OCI-LY7 (cell line): ENCODE data around the gene B4GALT4. TPM values are rescaled to one million over a fixed set of nuclear protein-coding genes. Genes with fewer than 3 reads are reported as not detected.

Source experiments
- BruUV-seq: library from RNA; stranded (reverse); fragments of 400-500 nt; replicated peaks from 2 replicates; lab custom pipeline; 2021; lab: Mats Ljungman, UMichigan
- CTCF ChIA-PET: fragments of 300-600 bp; sonication (Branson Sonifier 250); formaldehyde crosslinking; loops from one replicate; lab custom pipeline; 2022; ENCODE audit warnings: antibody characterized with exemption; ENCODE audit not compliant: unreplicated experiment; lab: Charles Lee
- POLR2A ChIA-PET: fragments of 300-600 bp; sonication (Branson Sonifier 250); formaldehyde crosslinking; loops from one replicate; lab custom pipeline; 2022; ENCODE audit warnings: antibody characterized with exemption; lab: Charles Lee
- DNase-seq: peaks from one replicate; pipeline ENCODE4 v3.0.0-alpha.2; 2015; ENCODE audit warnings: low spot score
- H2AFZ ChIP-seq: fragments of 200-600 bp; sonication (generic), shearing (Covaris generic); 2 replicates; pipeline ENCODE4 v1.6.1; 2014; ENCODE audit warnings: mild to moderate bottlenecking, antibody characterized with exemption, low read length, moderate library complexity
- H3K27ac ChIP-seq: fragments of 200-600 bp; sonication (generic); 2 replicates; pipeline ENCODE4 v1.5.1; 2014; ENCODE audit warnings: mixed run types, low read depth, mild to moderate bottlenecking, moderate library complexity, low read length, inconsistent platforms; ENCODE audit not compliant: poor library complexity, severe bottlenecking
- H3K36me3 ChIP-seq: fragments of 200-600 bp; sonication (generic); 2 replicates; pipeline ENCODE4 v1.6.1; 2014; ENCODE audit warnings: mild to moderate bottlenecking, antibody characterized with exemption, low read length, moderate library complexity, mixed read lengths; ENCODE audit not compliant: insufficient read depth
- H3K4me1 ChIP-seq: fragments of 200-600 bp; sonication (generic); 2 replicates; pipeline ENCODE4 v1.5.1; 2014; ENCODE audit warnings: mild to moderate bottlenecking, low read length; ENCODE audit not compliant: insufficient read depth, poor library complexity, severe bottlenecking
- H3K4me2 ChIP-seq: fragments of 200-600 bp; sonication (generic); 2 replicates; pipeline ENCODE4 v1.6.1; 2014; ENCODE audit warnings: mild to moderate bottlenecking, low read length
- H3K4me3 ChIP-seq: fragments of 200-600 bp; sonication (generic); 2 replicates; pipeline ENCODE4 v1.5.1; 2014; ENCODE audit warnings: mild to moderate bottlenecking, low read depth, low read length; ENCODE audit not compliant: poor library complexity, severe bottlenecking
- H3K79me2 ChIP-seq: fragments of 200-600 bp; sonication (generic); 2 replicates; pipeline ENCODE4 v1.6.1; 2016; ENCODE audit warnings: low read depth, mild to moderate bottlenecking, low read length, moderate library complexity, mixed read lengths; ENCODE audit not compliant: insufficient read depth
- H3K9me2 ChIP-seq: fragments of 200-600 bp; sonication (generic); 2 replicates; pipeline ENCODE4 v1.6.1; 2016; ENCODE audit warnings: mild to moderate bottlenecking, low read length, mixed read lengths; ENCODE audit not compliant: insufficient read depth
- H3K9me3 ChIP-seq: fragments of 200-600 bp; sonication (generic); 2 replicates; pipeline ENCODE4 v1.6.1; 2014; ENCODE audit warnings: mild to moderate bottlenecking, mixed run types, low read length, mixed read lengths
- H4K20me1 ChIP-seq: fragments of 200-600 bp; sonication (generic); 2 replicates; pipeline ENCODE4 v1.6.1; 2014; ENCODE audit warnings: mild to moderate bottlenecking, antibody characterized with exemption, low read length, moderate library complexity, mixed read lengths; ENCODE audit not compliant: insufficient read depth
- EZH2phosphoT487 ChIP-seq: fragments of 200-600 bp; sonication (generic); IDR thresholded peaks from 2 replicates; pipeline ENCODE4 v1.6.1; 2018; ENCODE audit warnings: low read depth, borderline replicate concordance, mild to moderate bottlenecking, mixed run types, antibody characterized with exemption, low read length, moderate library complexity, mixed read lengths
- intact Hi-C: fragments of 100-400 bp; cut with micrococcal nuclease; formaldehyde crosslinking; loops from one replicate; pipeline ENCODE4 v1.10.0; 2022; ENCODE audit not compliant: unreplicated experiment
- total RNA-seq, 2 experiments: library from RNA; depleted of rRNA in 1 of 2; stranded (reverse); fragments of >200 nt in 1 of 2; shearing (Covaris generic) in 1 of 2; gene quantifications; 2 replicates each; pipeline ENCODE4 v1.2.3, GENCODE V29; 2014 to 2022
- TF ChIP-seq, protein P1 (sequence below): fragments of 200-600 bp; sonication (generic); conservative IDR thresholded peaks from 2 replicates; pipeline ENCODE4 v1.5.1; 2014; ENCODE audit warnings: mild to moderate bottlenecking, antibody characterized with exemption, low read length, moderate library complexity, mixed read lengths

B4GALT4 gene
- total RNA-seq, 2 experiments from 2014 or later, result 16.6 to 17.3 TPM

GRCh38 chr3:119184111-119184510 lies 56.6 kb downstream of the B4GALT4 start:
- no peak for DNase-seq
- intact Hi-C loops, result no loop called here
- POLR2A ChIA-PET, result no interaction called here
- no peak overlapping the region for H3K4me3 ChIP-seq
- no peak overlapping the region for H2AFZ ChIP-seq
- no peaks in the 10 kb centered on the region for H3K4me1 ChIP-seq
- no peak overlapping the region for H3K27ac ChIP-seq
- CTCF ChIA-PET, result no interaction called here
- no TSS peak for BruUV-seq
- TF ChIP-seq, protein P1, sequence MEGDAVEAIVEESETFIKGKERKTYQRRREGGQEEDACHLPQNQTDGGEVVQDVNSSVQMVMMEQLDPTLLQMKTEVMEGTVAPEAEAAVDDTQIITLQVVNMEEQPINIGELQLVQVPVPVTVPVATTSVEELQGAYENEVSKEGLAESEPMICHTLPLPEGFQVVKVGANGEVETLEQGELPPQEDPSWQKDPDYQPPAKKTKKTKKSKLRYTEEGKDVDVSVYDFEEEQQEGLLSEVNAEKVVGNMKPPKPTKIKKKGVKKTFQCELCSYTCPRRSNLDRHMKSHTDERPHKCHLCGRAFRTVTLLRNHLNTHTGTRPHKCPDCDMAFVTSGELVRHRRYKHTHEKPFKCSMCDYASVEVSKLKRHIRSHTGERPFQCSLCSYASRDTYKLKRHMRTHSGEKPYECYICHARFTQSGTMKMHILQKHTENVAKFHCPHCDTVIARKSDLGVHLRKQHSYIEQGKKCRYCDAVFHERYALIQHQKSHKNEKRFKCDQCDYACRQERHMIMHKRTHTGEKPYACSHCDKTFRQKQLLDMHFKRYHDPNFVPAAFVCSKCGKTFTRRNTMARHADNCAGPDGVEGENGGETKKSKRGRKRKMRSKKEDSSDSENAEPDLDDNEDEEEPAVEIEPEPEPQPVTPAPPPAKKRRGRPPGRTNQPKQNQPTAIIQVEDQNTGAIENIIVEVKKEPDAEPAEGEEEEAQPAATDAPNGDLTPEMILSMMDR, result no peak
- TF ChIP-seq EZH2phosphoT487, result no peak
- no peaks in the 10 kb centered on the region for H3K9me2 ChIP-seq
- H3K79me2 ChIP-seq, result no peaks in the 10 kb centered on the region
- no peaks in the 10 kb centered on the region for H4K20me1 ChIP-seq
- H3K4me2 ChIP-seq, result no peak overlapping the region
- H3K36me3 ChIP-seq, result no peaks in the 10 kb centered on the region
- no peaks in the 10 kb centered on the region for H3K9me3 ChIP-seq

GRCh38 chr3:119181765-119182164 lies 58.9 kb downstream of the B4GALT4 start:
- no peaks in the 10 kb centered on the region for H3K36me3 ChIP-seq
- H2AFZ ChIP-seq, result no peak overlapping the region
- BruUV-seq, result no TSS peak
- no peak overlapping the region for H3K4me3 ChIP-seq
- POLR2A ChIA-PET, result no interaction called here
- TF ChIP-seq, protein P1, result no peak
- no peak for TF ChIP-seq EZH2phosphoT487
- H3K27ac ChIP-seq, result no peak overlapping the region
- intact Hi-C loops, result no loop called here
- no peaks in the 10 kb centered on the region for H3K9me2 ChIP-seq
- no peak for DNase-seq
- CTCF ChIA-PET, result no interaction called here
- H3K4me1 ChIP-seq, result no peaks in the 10 kb centered on the region
- no peaks in the 10 kb centered on the region for H3K79me2 ChIP-seq
- no peaks in the 10 kb centered on the region for H3K9me3 ChIP-seq
- H3K4me2 ChIP-seq, result no peak overlapping the region
- no peaks in the 10 kb centered on the region; the same call in 1 of the 2 replicates for H4K20me1 ChIP-seq

DNA sequence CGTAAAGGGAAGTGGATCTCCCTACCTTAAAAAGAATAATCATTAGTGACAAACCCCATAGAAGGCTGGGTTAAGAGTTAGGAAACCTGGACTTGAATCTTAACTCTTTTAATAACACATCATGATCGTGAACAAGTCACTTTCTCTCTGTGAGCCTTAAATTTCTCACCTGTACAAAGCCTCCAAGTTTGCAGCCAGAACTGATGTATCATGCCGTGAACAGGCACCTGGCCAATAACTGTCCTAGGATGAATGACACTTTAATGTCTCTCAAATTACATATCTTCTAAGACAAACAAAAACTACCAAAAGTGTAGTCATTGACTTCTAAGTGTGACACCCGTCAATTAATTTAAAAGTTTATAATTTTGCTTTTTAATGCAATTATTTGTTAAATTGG lies 63.4 kb downstream of the B4GALT4 start:
- no peak overlapping the region for H3K4me2 ChIP-seq
- H3K4me3 ChIP-seq, result no peak overlapping the region
- H3K27ac ChIP-seq, result no peak overlapping the region
- CTCF ChIA-PET, result no interaction called here
- TF ChIP-seq, protein P1, result no peak
- TF ChIP-seq EZH2phosphoT487, result no peak
- BruUV-seq, result no TSS peak
- H3K36me3 ChIP-seq, result no peaks in the 10 kb centered on the region
- POLR2A ChIA-PET, result no interaction called here
- no peaks in the 10 kb centered on the region for H3K9me3 ChIP-seq
- no peak for DNase-seq
- H3K9me2 ChIP-seq, result no peaks in the 10 kb centered on the region
- no peak overlapping the region for H2AFZ ChIP-seq
- H4K20me1 ChIP-seq, result no peaks in the 10 kb centered on the region; the same call in 1 of the 2 replicates
- H3K79me2 ChIP-seq, result no peaks in the 10 kb centered on the region
- H3K4me1 ChIP-seq, result no peaks in the 10 kb centered on the region
- intact Hi-C loops, result no loop called here
